Pulmonary artery endothelial cell (primary cell): ENCODE data around the gene TLCD3B. TPM values are rescaled to one million over a fixed set of nuclear protein-coding genes. Genes with fewer than 3 reads are reported as not detected.
"Not testable (repeated sequence)": the region's sequence is repeated elsewhere in the genome, so short reads cannot be mapped to it uniquely, and the experiment has no call there.

Source experiments
- DNase-seq: peaks from one replicate; pipeline ENCODE4 v3.0.0-alpha.2; 2011; ENCODE audit warnings: low read depth, low spot score
- total RNA-seq: library from RNA; depleted of rRNA; stranded (reverse); fragments of >200 nt; gene quantifications from 2 replicates; pipeline ENCODE4 v1.2.3, GENCODE V29; 2014

TLCD3B gene
- total RNA-seq, 1 donor from 2014 or later, result 0.13 TPM

GRCh38 chr16:30060836-30061554 is 29.9 kb upstream of the TLCD3B start:
- no peak for DNase-seq

GRCh38 chr16:30060346-30060745 is 29.3 kb upstream of the TLCD3B start:
- DNase-seq, result no peak

- no peak for DNase-seq
These were observed 24.0 kb upstream of the TLCD3B start for GRCh38 chr16:30054959-30055553.

- DNase-seq, result no peak
These were observed 23.4 kb upstream of the TLCD3B start for GRCh38 chr16:30054451-30054850.

GRCh38 chr16:30053376-30054015 is 22.4 kb upstream of the TLCD3B start:
- DNase-seq, result peak; percentile 36

GRCh38 chr16:30052671-30053372 is 21.8 kb upstream of the TLCD3B start:
- DNase-seq, result peak; percentile 69

GRCh38 chr16:30051518-30051917 is 20.4 kb upstream of the TLCD3B start:
- DNase-seq, result peak; percentile 59

- DNase-seq, result no peak
These were observed 18.8 kb upstream of the TLCD3B start for GRCh38 chr16:30049871-30050270.

- DNase-seq, result no peak
These were observed 15.5 kb upstream of the TLCD3B start for GRCh38 chr16:30046588-30046987.

GRCh38 chr16:30046178-30046577 is 15.1 kb upstream of the TLCD3B start:
- DNase-seq, result no peak

GRCh38 chr16:30041841-30042240 is 10.8 kb upstream of the TLCD3B start:
- DNase-seq, result no peak

GRCh38 chr16:30040690-30041089 is 9.6 kb upstream of the TLCD3B start:
- DNase-seq, result not testable (repeated sequence)

- no peak for DNase-seq
These were observed 9.2 kb upstream of the TLCD3B start for GRCh38 chr16:30040221-30040620.

GRCh38 chr16:30033270-30033669 is 2.2 kb upstream of the TLCD3B start:
- DNase-seq, result no peak

- peak; percentile 32 for DNase-seq
These were observed 1.2 kb upstream of the TLCD3B start for GRCh38 chr16:30032083-30032819.

GRCh38 chr16:30031477-30031918 is 427 bp upstream of the TLCD3B start:
- no peak for DNase-seq

GRCh38 chr16:30030011-30030685 is 923 bp downstream of the TLCD3B start:
- no peak for DNase-seq

GRCh38 chr16:30028438-30029076 is 2.5 kb downstream of the TLCD3B start:
- no peak for DNase-seq

GRCh38 chr16:30027588-30028437 is 3.3 kb downstream of the TLCD3B start:
- DNase-seq, result no peak
